HEK293 (cell line): Measurements from ENCODE around the gene DIRAS1.

Experiments used
- TRIM28 ChIP-seq: IDR thresholded peaks from 2 replicates; pipeline ENCODE4 v1.6.1; 2011; ENCODE audit warnings: low read length, control low read depth, borderline replicate concordance
- ZNF175 ChIP-seq: fragments of 450-650 bp; formaldehyde crosslinking; IDR thresholded peaks from 2 replicates; pipeline ENCODE4 v1.5.1; 2016; ENCODE audit warnings: missing biosample characterization, missing genetic modification characterization

- no peak for TF ChIP-seq ZNF175
- TF ChIP-seq TRIM28 = no peak
These were observed 40.4 kb downstream of the DIRAS1 start for GRCh38 chr19:2680808-2681207.
